Activated CD4-positive, alpha-beta T cell treated with anti-CD3 and anti-CD28 coated beads, Interleukin-2, amount 10 ng/mL, durations not matched to agents 24 days and 14 days (primary cell): ENCODE results near the gene KSR1. TPM values are rescaled to one million over a fixed set of nuclear protein-coding genes. Genes with fewer than 3 reads are reported as not detected.
A peak's percentile ranks its signal among the peaks of the same experiment; 100 is the strongest.

Experiments
- DNase-seq: peaks from one replicate; pipeline ENCODE4 v3.0.0; 2022
- H3K27ac Mint-ChIP-seq: one replicate; pipeline ENCODE4 v1.8.0; 2022; ENCODE audit warnings: mild to moderate bottlenecking, mixed read lengths
- H3K27me3 Mint-ChIP-seq: one replicate; pipeline ENCODE4 v1.8.0; 2022; ENCODE audit warnings: mixed read lengths
- H3K36me3 Mint-ChIP-seq: one replicate; pipeline ENCODE4 v1.8.0; 2022; ENCODE audit warnings: low read depth, mild to moderate bottlenecking, mixed read lengths
- H3K4me1 Mint-ChIP-seq: one replicate; pipeline ENCODE4 v1.8.0; 2021; ENCODE audit warnings: mixed read lengths
- H3K4me3 Mint-ChIP-seq: one replicate; pipeline ENCODE4 v1.8.0; 2022; ENCODE audit warnings: mild to moderate bottlenecking, moderate library complexity, mixed read lengths
- H3K9me3 Mint-ChIP-seq: one replicate; pipeline ENCODE4 v1.8.0; 2021; ENCODE audit warnings: mixed read lengths
- intact Hi-C: fragments of 100-400 bp; cut with micrococcal nuclease; formaldehyde crosslinking; loops from one replicate; pipeline ENCODE4 v1.15.1; 2023
- total RNA-seq: library from RNA; stranded (reverse); gene quantifications from 2 replicates; pipeline ENCODE4 v1.2.3, GENCODE V29; 2022

The KSR1 gene
- total RNA-seq, 1 donor from 2014 or later, result 104 TPM

GRCh38 chr17:27544350-27545131 is 88.3 kb downstream of the KSR1 start:
- Mint-ChIP-seq H3K4me1 (peaks cover 77% of the 10 kb centered on the region), H3K27me3 (peaks cover 3% of the 10 kb centered on the region), H3K9me3 (no peaks in the 10 kb centered on the region), H3K36me3 (peaks cover 1% of the 10 kb centered on the region), H3K4me3 (peak overlapping the region; percentile 58), H3K27ac (peak overlapping the region; percentile 87)
- DNase-seq, result peak; percentile 91
- intact Hi-C loops, result loop anchor here (1.0 to 10.0 kb wide), 10 partner anchors 8 to 500 kb away; partner anchors contain the start of genes KSR1 and NLK

- peaks cover 71% of the 10 kb centered on the region for H3K4me1 Mint-ChIP-seq
- no peak for DNase-seq
- H3K27ac Mint-ChIP-seq, result peak overlapping the region; percentile 87
- peaks cover 5% of the 10 kb centered on the region for H3K36me3 Mint-ChIP-seq
- intact Hi-C loops, result loop anchor here (2.0 to 10.0 kb wide), 2 partner anchors 19 to 499 kb away; partner anchors contain the start of gene NLK
- H3K4me3 Mint-ChIP-seq, result peak overlapping the region; percentile 58
- peaks cover 3% of the 10 kb centered on the region for H3K27me3 Mint-ChIP-seq
- no peaks in the 10 kb centered on the region for H3K9me3 Mint-ChIP-seq
These were observed 89.4 kb downstream of the KSR1 start for GRCh38 chr17:27545562-27546229.

GRCh38 chr17:27546624-27547300 is 90.5 kb downstream of the KSR1 start:
- peaks cover 3% of the 10 kb centered on the region for H3K27me3 Mint-ChIP-seq
- H3K36me3 Mint-ChIP-seq, result peaks cover 15% of the 10 kb centered on the region
- H3K4me3 Mint-ChIP-seq, result peak overlapping the region; percentile 58
- H3K27ac Mint-ChIP-seq, result peak overlapping the region; percentile 87
- H3K9me3 Mint-ChIP-seq, result no peaks in the 10 kb centered on the region
- peaks cover 68% of the 10 kb centered on the region for H3K4me1 Mint-ChIP-seq
- DNase-seq, result no peak
- intact Hi-C loops, result loop anchor here (10.0 kb wide), 1 partner anchor 498 kb away; the partner anchor contains the start of gene NLK

- Mint-ChIP-seq H3K4me1 (peaks cover 67% of the 10 kb centered on the region), H3K27me3 (peaks cover 3% of the 10 kb centered on the region), H3K27ac (peak overlapping the region; percentile 87), H3K9me3 (no peaks in the 10 kb centered on the region), H3K4me3 (peak overlapping the region; percentile 58), H3K36me3 (peaks cover 18% of the 10 kb centered on the region)
- DNase-seq, result no peak
- intact Hi-C loops, result loop anchor here (10.0 kb wide), 1 partner anchor 498 kb away; the partner anchor contains the start of gene NLK
These were observed 91.0 kb downstream of the KSR1 start for GRCh38 chr17:27547301-27547683.

GRCh38 chr17:27548369-27548768 is 92.1 kb downstream of the KSR1 start:
- no peaks in the 10 kb centered on the region for H3K9me3 Mint-ChIP-seq
- H3K4me1 Mint-ChIP-seq, result peaks cover 64% of the 10 kb centered on the region
- peaks cover 21% of the 10 kb centered on the region for H3K36me3 Mint-ChIP-seq
- intact Hi-C loops, result loop anchor here (10.0 kb wide), 1 partner anchor 496 kb away; the partner anchor contains the start of gene NLK
- H3K27ac Mint-ChIP-seq, result no peak overlapping the region
- H3K4me3 Mint-ChIP-seq, result no peak overlapping the region
- DNase-seq, result no peak
- H3K27me3 Mint-ChIP-seq, result peaks cover 3% of the 10 kb centered on the region

GRCh38 chr17:27549251-27549893 is 93.1 kb downstream of the KSR1 start:
- Mint-ChIP-seq H3K9me3 (no peaks in the 10 kb centered on the region), H3K36me3 (peaks cover 25% of the 10 kb centered on the region), H3K27ac (no peak overlapping the region), H3K27me3 (peaks cover 3% of the 10 kb centered on the region), H3K4me1 (peaks cover 57% of the 10 kb centered on the region), H3K4me3 (no peak overlapping the region)
- no peak for DNase-seq
- intact Hi-C loops, result loop anchor here (10.0 kb wide), 1 partner anchor 495 kb away; the partner anchor contains the start of gene NLK

- H3K36me3 Mint-ChIP-seq, result peaks cover 31% of the 10 kb centered on the region
- no peaks in the 10 kb centered on the region for H3K27me3 Mint-ChIP-seq
- H3K4me1 Mint-ChIP-seq, result peaks cover 53% of the 10 kb centered on the region
- H3K4me3 Mint-ChIP-seq, result no peak overlapping the region
- H3K9me3 Mint-ChIP-seq, result no peaks in the 10 kb centered on the region
- H3K27ac Mint-ChIP-seq, result no peak overlapping the region
- intact Hi-C loops, result no loop called here
- DNase-seq, result no peak
These were observed 94.2 kb downstream of the KSR1 start for GRCh38 chr17:27550291-27550930.

GRCh38 chr17:27550974-27551505 is 94.8 kb downstream of the KSR1 start:
- DNase-seq, result no peak
- no peaks in the 10 kb centered on the region for H3K27me3 Mint-ChIP-seq
- H3K9me3 Mint-ChIP-seq, result no peaks in the 10 kb centered on the region
- no peak overlapping the region for H3K4me3 Mint-ChIP-seq
- intact Hi-C loops, result no loop called here
- no peak overlapping the region for H3K27ac Mint-ChIP-seq
- H3K36me3 Mint-ChIP-seq, result peaks cover 31% of the 10 kb centered on the region
- H3K4me1 Mint-ChIP-seq, result peaks cover 47% of the 10 kb centered on the region

- H3K27ac Mint-ChIP-seq, result peak overlapping the region; percentile 56
- no peak overlapping the region for H3K4me3 Mint-ChIP-seq
- peaks cover 35% of the 10 kb centered on the region for H3K36me3 Mint-ChIP-seq
- no peaks in the 10 kb centered on the region for H3K27me3 Mint-ChIP-seq
- intact Hi-C loops, result loop anchor here (1.0 kb wide), 1 partner anchor 7 kb away; no protein-coding TSS in a partner anchor
- peaks cover 40% of the 10 kb centered on the region for H3K4me1 Mint-ChIP-seq
- no peaks in the 10 kb centered on the region for H3K9me3 Mint-ChIP-seq
- DNase-seq, result no peak
These were observed 95.5 kb downstream of the KSR1 start for GRCh38 chr17:27551701-27552248.

GRCh38 chr17:27552276-27552732 is 96.1 kb downstream of the KSR1 start:
- peak overlapping the region; percentile 75 for H3K27ac Mint-ChIP-seq
- H3K4me1 Mint-ChIP-seq, result peaks cover 34% of the 10 kb centered on the region
- DNase-seq, result no peak
- no peaks in the 10 kb centered on the region for H3K9me3 Mint-ChIP-seq
- peaks cover 38% of the 10 kb centered on the region for H3K36me3 Mint-ChIP-seq
- intact Hi-C loops, result loop anchor here (1.0 kb wide), 1 partner anchor 8 kb away; no protein-coding TSS in a partner anchor
- no peak overlapping the region for H3K4me3 Mint-ChIP-seq
- H3K27me3 Mint-ChIP-seq, result no peaks in the 10 kb centered on the region

GRCh38 chr17:27553019-27553511 is 96.8 kb downstream of the KSR1 start:
- Mint-ChIP-seq H3K4me3 (no peak overlapping the region), H3K4me1 (peaks cover 37% of the 10 kb centered on the region), H3K27me3 (no peaks in the 10 kb centered on the region), H3K9me3 (no peaks in the 10 kb centered on the region), H3K36me3 (peaks cover 44% of the 10 kb centered on the region), H3K27ac (peak overlapping the region; percentile 9)
- intact Hi-C loops, result no loop called here
- no peak for DNase-seq

- intact Hi-C loops, result no loop called here
- peaks cover 53% of the 10 kb centered on the region for H3K36me3 Mint-ChIP-seq
- no peaks in the 10 kb centered on the region for H3K9me3 Mint-ChIP-seq
These were observed 97.9 kb downstream of the KSR1 start for GRCh38 chr17:27554152-27554551.

More at GRCh38 chr17:27554152-27554551, 97.9 kb downstream of the KSR1 start:
- no peak overlapping the region for H3K4me3 Mint-ChIP-seq
- no peak for DNase-seq
- H3K27ac Mint-ChIP-seq, result no peak overlapping the region
- H3K27me3 Mint-ChIP-seq, result no peaks in the 10 kb centered on the region
- H3K4me1 Mint-ChIP-seq, result peaks cover 40% of the 10 kb centered on the region
